NB4 (cell line): ENCODE measurements around the gene IL18BP.

Experiments used
- DNase-seq: peaks from one replicate; pipeline ENCODE4 v3.0.0; 2010; ENCODE audit warnings: low read depth
- H3K4me3 ChIP-seq: one replicate; pipeline ENCODE4 v1.5.1; 2011; ENCODE audit warnings: mild to moderate bottlenecking, low read depth, low read length, moderate library complexity
- MAX ChIP-seq: IDR thresholded peaks from 2 replicates; pipeline ENCODE4 v1.6.1; 2011; ENCODE audit warnings: low read depth, low read length
- MYC ChIP-seq: IDR thresholded peaks from 2 replicates; pipeline ENCODE4 v1.6.1; 2011; ENCODE audit warnings: low read depth, low read length
- POLR2A ChIP-seq: IDR thresholded peaks from 2 replicates; pipeline ENCODE4 v1.6.1; 2011; ENCODE audit warnings: mild to moderate bottlenecking; ENCODE audit not compliant: insufficient read length; ENCODE audit errors: extremely low read depth
- TF ChIP-seq, protein P1 (sequence below): IDR thresholded peaks from one replicate; pipeline ENCODE4 v1.5.1; 2012; ENCODE audit warnings: low read depth, low read length

The IL18BP gene

DNA sequence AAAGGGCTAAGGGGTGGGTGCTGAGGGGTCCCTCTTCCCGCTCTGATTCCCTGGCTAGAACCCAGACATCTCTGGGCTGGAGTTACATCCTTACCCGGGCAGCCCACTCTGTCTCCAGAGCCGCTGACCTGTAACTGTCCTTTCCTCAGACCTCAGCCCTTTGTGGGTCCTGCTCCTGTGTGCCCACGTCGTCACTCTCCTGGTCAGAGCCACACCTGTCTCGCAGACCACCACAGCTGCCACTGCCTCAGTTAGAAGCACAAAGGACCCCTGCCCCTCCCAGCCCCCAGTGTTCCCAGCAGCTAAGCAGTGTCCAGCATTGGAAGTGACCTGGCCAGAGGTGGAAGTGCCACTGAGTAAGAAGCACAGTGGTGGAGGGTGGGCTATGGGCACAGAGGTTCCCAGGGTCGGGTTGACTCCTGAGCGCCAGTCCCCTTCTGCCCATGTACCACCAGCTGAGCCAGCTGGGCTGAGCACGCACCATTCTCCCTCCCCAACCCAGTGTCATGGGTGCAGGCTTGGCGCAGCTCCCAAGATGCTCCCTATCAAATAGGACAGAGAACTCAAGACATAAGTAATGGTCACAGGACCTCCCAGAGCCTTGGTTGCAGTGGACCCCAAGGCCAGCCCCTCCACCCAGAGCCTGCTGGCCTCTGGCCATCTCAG lies 1.6 kb downstream of the IL18BP start:
- H3K4me3 ChIP-seq = no peak overlapping the region
- no peak for TF ChIP-seq POLR2A
- TF ChIP-seq MYC = no peak
- TF ChIP-seq, protein P1, sequence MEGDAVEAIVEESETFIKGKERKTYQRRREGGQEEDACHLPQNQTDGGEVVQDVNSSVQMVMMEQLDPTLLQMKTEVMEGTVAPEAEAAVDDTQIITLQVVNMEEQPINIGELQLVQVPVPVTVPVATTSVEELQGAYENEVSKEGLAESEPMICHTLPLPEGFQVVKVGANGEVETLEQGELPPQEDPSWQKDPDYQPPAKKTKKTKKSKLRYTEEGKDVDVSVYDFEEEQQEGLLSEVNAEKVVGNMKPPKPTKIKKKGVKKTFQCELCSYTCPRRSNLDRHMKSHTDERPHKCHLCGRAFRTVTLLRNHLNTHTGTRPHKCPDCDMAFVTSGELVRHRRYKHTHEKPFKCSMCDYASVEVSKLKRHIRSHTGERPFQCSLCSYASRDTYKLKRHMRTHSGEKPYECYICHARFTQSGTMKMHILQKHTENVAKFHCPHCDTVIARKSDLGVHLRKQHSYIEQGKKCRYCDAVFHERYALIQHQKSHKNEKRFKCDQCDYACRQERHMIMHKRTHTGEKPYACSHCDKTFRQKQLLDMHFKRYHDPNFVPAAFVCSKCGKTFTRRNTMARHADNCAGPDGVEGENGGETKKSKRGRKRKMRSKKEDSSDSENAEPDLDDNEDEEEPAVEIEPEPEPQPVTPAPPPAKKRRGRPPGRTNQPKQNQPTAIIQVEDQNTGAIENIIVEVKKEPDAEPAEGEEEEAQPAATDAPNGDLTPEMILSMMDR = no peak
- TF ChIP-seq MAX = no peak
- DNase-seq = no peak

DNA sequence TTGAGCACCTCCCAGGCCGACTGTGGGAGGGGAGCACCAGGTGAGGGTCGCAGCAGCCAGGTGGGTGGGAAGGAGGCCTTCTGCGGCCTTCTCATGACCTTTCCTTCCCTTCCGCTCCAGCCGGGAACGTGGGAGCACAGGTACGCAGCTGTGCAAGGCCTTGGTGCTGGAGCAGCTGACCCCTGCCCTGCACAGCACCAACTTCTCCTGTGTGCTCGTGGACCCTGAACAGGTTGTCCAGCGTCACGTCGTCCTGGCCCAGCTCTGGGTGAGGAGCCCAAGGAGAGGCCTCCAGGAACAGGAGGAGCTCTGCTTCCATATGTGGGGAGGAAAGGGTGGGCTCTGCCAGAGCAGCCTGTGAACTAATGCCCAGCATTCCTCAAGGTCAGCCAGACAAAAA lies 2.6 kb downstream of the IL18BP start:
- no peak for DNase-seq
- H3K4me3 ChIP-seq = no peak overlapping the region
- TF ChIP-seq MYC (no peak), MAX (no peak)
- TF ChIP-seq, protein P1 = no peak

GRCh38 chr11:72001834-72002591 lies 3.3 kb downstream of the IL18BP start:
- no peak overlapping the region for H3K4me3 ChIP-seq
- TF ChIP-seq MYC = no peak
- no peak for TF ChIP-seq POLR2A
- TF ChIP-seq, protein P1 = no peak
- no peak for TF ChIP-seq MAX
- no peak for DNase-seq

- DNase-seq = no peak
- TF ChIP-seq MAX = no peak
- TF ChIP-seq, protein P1 = no peak
- no peak for TF ChIP-seq POLR2A
- TF ChIP-seq MYC = no peak
- H3K4me3 ChIP-seq = no peak overlapping the region
Observed at GRCh38 chr11:72002841-72003775, 4.4 kb downstream of the IL18BP start.

DNA sequence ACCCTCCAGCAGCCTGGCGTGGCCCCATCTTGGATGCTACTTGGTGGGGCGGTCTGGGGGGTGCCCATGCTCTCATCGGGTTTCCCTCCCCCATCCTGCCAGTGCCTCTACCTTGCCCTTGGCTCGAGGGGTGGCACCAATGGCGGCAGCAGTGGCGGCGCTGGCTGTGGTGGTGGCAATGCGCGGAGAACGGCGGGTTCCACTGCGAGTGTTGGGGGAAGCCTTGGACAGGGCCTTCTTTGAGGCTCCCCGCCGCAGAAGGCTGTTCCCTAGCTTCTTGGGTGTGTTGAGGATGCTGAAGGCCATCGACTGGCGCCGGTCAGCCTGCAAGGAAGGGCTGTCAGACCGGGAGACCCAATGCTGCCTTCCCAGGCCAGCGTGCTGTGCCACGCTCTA lies 5.1 kb downstream of the IL18BP start:
- DNase-seq = no peak
- TF ChIP-seq POLR2A (no peak), MYC (no peak), MAX (no peak)
- TF ChIP-seq, protein P1 = no peak
- no peak overlapping the region for H3K4me3 ChIP-seq
